Breast epithelium (tissue), 3 donors: ENCODE data around the gene AGAP1.

Experiments
- POLR2A ChIP-seq: fragments of 450-650 bp; IDR thresholded peaks from one replicate; pipeline ENCODE4 v1.6.1; 2016; ENCODE audit warnings: antibody characterized with exemption, mild to moderate bottlenecking, moderate library complexity
- TF ChIP-seq, protein P1 (sequence below), 3 donors: fragments of 450-650 bp; IDR thresholded peaks; one replicate each; pipeline ENCODE4 v1.5.1; 2016 to 2017; ENCODE audit warnings: antibody characterized with exemption in 3 of 3, mild to moderate bottlenecking in 3 of 3, moderate library complexity in 3 of 3

DNA sequence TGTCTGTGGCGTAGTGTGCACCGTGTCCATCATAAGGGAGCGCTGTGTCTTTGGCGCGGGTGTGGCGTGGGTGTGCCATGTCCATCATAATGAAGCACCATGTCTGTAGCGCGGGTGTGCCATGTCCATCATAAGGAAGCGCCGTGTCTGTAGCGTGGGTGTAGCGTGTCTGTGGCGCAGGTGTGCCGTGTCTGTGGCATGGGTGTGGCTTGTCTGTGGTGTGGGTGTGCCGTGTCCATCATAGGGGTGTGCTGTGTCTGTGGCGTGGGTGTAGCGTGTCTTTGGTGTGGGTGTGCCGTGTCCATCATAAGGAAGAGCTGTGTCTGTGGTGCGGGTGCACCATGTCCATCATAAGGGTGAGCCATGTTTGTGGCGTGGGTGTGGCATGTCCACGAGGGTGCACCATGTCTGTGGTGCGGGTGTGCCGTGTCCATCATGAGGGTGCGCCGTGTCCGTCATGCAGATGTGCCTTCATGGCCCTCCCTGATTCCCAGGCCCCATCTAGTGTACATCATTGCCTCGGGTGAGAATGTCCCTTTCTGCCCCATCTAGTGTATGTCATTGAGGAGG is 399.4 kb downstream of the AGAP1 start:
- TF ChIP-seq, protein P1, sequence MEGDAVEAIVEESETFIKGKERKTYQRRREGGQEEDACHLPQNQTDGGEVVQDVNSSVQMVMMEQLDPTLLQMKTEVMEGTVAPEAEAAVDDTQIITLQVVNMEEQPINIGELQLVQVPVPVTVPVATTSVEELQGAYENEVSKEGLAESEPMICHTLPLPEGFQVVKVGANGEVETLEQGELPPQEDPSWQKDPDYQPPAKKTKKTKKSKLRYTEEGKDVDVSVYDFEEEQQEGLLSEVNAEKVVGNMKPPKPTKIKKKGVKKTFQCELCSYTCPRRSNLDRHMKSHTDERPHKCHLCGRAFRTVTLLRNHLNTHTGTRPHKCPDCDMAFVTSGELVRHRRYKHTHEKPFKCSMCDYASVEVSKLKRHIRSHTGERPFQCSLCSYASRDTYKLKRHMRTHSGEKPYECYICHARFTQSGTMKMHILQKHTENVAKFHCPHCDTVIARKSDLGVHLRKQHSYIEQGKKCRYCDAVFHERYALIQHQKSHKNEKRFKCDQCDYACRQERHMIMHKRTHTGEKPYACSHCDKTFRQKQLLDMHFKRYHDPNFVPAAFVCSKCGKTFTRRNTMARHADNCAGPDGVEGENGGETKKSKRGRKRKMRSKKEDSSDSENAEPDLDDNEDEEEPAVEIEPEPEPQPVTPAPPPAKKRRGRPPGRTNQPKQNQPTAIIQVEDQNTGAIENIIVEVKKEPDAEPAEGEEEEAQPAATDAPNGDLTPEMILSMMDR (IDR thresholded peaks at IDR 0.05): no peak
- no peak for TF ChIP-seq POLR2A
